ENCODE results near the gene GSTM3.
A peak's percentile ranks its signal among the peaks of the same experiment; 100 is the strongest.
"Not testable (repeated sequence)": the region's sequence is repeated elsewhere in the genome, so short reads cannot be mapped to it uniquely, and the experiment has no call there.

Gene GSTM3

GRCh38 chr1:109761227-109762038 lies 20.6 kb upstream of the GSTM3 start:
- no peak for DNase-seq

GRCh38 chr1:109760581-109761226 lies 19.9 kb upstream of the GSTM3 start:
- DNase-seq, result no peak

DNA sequence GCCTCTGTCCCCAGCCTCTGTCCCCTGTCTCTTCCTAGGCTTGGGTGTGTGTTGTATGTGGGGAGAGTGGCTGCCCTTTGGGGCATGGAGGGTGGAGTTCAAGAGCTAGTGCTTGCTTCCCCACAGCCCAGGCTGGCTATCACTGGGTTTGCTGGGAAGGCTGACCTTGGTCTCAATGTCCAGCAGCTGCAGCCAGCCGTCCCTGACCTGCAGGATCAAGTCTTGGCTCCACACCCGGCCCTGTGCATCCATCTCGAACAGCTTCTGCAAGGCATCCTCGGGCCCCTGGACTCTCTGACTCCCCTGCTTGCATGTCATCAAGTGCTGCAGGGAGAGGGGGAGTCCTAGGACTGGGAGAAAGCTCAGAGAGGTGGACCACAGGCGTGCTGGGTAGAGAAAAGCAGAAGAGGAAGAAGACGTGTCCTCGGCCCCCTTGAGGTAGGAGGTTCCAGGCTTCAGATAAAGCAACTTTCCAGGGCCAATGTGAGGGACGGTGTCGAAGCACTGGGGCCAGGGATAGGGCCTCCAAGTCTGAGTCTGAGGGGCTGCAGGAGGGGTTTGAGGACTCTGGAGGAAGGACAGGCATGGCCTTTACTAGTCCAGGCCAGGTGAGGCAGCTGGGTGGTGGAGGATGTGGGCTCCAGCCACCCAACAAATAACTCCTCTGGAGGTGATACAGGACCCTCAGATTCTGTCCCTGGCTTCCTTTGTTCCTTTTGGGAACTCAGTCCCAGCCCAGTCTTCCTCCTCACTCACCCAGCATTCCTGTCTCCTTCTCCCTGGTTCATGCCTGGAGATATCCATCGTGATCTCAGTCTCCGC lies 18.9 kb upstream of the GSTM3 start:
- DNase-seq, result no peak

DNA sequence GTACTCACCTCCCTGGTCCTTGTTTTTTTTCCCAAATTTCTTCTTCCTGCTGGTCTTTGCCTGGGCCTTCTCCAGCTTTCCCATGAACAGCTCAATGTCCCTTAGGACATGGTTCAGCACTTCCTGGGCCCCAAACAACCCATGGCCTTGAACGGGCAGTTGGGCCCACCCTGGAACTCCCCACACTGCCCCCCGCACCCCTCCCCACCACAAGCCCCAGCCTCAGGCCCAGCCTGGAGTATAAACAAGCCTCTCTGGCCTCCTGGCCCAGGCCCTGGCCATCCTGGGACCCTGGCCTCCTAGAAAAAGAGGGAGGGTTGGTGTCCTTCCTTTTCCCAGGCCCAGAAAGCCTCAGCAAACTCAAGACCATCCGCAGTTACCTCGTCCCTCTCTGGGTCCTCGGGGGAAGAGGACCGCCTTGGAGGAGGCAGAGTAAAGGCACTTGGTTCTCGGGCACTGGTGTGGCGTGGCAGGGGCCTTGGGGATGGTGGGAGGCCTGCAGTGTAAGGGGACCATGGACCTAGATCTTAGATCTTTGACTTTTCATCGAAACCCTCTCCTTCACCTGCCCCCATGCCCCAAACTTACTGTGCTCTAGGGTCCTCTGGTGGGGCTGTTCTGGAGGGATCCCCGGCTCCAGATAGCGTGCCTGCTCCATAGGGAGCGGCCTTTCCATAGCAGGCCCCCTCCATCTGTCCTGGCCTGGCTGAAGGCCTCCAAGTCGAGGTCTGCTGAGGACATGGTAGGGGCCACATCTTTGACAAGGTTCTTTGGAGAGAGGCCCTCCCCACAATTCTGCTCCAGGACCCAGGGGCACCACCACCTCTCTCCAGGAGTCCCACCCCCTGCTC lies 17.3 kb upstream of the GSTM3 start:
- no peak for DNase-seq

DNA sequence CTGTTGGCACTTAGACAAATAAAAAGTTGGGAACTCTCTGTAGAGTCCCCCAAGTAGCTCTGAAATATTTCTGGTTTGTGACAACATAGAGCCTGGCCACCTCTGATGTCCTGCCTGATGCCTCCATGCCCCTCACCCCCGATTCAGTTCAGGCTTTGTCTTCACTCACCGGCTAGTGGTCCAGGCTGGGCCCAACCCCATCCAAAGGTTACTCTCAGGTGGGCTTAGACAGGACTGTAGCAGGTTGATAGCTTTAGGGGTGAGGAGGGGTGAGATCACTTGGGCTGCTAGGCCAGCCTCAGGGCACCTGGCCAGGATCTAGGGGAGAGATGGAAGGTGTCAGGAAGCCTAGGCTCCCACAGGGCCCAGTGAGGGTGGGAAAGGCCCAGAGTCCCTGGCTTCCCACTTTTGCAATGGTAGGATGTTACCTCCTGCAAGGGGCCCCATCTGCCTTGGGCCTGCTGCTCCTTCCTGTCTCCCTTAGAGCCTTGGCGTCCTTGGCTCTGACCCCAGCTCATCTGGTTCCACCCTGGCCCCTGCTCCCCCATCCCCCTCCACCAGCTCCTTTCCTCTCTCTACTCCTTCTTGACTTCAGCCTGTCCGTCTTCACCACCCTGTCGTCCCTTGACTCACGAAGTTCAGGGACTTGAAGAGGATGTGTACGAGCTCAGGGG lies 16.1 kb upstream of the GSTM3 start:
- no peak for DNase-seq

DNA sequence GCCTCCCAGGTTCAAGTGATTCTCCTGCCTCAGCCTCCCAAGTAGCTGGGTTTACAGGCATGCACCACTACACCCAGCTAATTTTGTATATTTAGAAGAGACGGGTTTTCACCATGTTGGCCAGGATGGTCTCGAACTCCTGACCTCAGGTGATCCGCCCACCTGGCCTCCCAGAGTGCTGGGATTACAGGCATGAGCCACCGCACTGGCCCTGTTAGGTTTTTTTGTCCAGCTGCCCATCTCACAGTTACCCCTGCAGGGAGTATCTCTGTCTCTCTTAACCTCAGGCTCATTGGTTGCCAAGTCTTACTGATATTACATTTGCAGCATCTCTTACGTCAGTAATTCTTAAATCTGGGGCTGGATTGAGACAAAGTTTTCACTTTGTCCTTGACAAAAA lies 15.5 kb upstream of the GSTM3 start:
- DNase-seq, result not testable (repeated sequence)

- DNase-seq, result no peak
Observed at GRCh38 chr1:109754738-109755137, 13.9 kb upstream of the GSTM3 start.

GRCh38 chr1:109751531-109752260 lies 10.9 kb upstream of the GSTM3 start:
- no peak for DNase-seq

DNA sequence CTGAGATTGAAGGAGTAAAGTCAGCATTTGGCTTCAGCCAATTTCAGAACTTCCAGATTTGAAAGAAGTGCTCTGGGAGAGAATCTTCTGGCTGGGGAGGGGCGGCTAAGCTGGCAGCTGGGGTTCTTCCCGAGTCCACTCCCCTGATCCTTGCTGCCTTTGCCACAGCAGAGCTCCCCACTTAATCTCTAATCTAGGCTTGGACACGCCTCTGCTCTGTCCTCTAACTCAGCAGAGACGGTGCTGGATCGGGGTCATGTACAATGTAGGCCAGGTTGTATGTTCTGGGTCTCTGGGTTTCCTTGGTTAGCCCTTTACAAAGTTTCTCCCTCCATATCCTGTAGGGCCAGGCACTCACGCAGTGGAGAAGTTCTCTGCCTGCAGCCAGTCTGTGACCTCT lies 10.1 kb upstream of the GSTM3 start:
- DNase-seq, result no peak

GRCh38 chr1:109750241-109750882 lies 9.5 kb upstream of the GSTM3 start:
- DNase-seq, result no peak

GRCh38 chr1:109749221-109749620 lies 8.4 kb upstream of the GSTM3 start:
- no peak for DNase-seq

- DNase-seq, result not testable (repeated sequence)
Observed at GRCh38 chr1:109748311-109748710, 7.5 kb upstream of the GSTM3 start.

- DNase-seq, result peak; percentile 39
Observed at GRCh38 chr1:109739738-109740614, 862 bp downstream of the GSTM3 start.

DNA sequence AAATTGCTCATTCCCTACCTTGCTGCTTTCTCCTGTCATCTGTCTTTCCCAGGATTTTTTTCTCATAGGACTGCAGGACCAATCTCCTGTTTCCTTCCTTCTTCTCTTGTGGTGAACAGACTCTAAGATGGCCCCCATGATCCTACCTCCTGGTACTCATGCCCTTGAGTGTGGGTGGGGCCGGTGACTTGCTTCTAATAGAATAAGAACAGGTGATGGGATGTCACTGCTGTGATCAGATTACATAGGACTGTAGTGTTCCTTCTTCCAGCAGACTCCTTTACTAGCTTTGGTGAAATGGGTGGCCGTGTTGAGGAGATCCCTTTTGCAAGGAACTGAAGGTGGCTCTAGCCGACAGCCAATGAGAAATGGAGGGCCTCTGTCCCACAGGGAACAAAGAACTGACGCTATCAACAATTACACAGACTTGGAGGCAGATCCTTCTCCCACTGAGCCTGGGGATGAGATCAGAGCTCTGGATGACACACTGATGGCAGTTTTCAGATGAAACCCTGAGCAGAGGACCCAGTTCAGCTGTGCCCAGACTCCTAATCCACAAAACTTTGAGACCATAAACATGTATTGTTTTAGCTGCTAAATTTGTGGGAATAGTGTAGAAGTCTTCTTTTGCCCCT lies 7.5 kb downstream of the GSTM3 start:
- DNase-seq, result no peak

- no peak for DNase-seq
Observed at GRCh38 chr1:109732390-109732881, 8.4 kb downstream of the GSTM3 start.

- no peak for DNase-seq
Observed at GRCh38 chr1:109730666-109731065, 10.2 kb downstream of the GSTM3 start.

GRCh38 chr1:109728870-109729269 lies 12.0 kb downstream of the GSTM3 start:
- no peak for DNase-seq

DNA sequence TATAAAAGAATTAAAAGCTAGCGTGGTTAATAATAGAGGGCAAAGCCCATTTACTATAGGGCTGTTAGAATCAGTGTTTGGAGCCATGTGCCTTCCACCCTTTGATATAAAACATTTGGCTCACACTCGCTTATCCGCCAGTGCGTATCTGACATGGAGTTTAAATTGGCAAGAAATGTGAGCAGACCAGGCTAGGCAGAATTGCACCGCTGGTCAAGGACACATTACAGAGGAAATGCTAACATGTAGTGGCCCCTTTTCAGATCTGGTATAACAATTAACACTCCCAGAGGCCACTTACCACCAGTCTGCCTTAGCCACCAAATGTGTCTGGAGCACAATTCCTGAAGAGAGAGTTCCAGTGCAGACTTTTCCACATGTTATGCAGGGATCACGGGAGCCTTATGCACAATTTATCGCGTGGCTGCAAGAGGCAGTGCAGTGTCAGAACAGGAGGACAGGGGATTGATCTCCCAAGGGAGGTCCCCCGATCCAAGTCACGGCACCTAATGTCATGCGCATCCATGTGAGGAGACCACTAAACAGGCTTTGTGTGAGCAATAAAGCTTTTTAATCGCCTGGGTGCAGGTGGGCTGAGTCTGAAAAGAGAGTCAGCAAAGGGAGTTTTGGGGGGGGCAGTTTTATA lies 14.0 kb downstream of the GSTM3 start:
- DNase-seq, result no peak

DNA sequence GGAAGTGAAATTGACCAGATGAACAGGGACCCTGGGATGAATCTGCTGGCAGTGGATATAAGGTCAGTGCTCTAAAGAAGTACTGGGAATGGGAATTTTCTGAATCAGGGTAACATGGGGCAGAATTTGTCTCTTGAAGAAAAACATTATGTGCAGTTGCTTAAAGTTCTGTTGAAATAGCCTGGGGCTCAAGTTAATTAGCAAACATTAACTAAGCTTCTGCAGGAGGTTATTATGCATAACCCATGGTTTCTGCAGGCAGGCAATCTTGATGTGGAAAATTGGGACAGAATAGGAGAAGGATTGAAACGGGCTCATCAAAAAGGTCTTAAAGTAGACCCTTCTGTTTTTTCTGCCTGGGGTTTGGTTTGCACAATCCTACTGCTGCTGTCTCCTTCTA lies 14.8 kb downstream of the GSTM3 start:
- DNase-seq, result no peak
